GM12878 (cell line): ENCODE measurements around the gene PALLD. TPM values are rescaled to one million over a fixed set of nuclear protein-coding genes. Genes with fewer than 3 reads are reported as not detected.

Experiments
- ATAC-seq: fragments of 200-7000 bp; cut with Tn5 transposase; 3 replicates; pipeline ENCODE4 v1.9.1; 2020; ENCODE audit warnings: mild to moderate bottlenecking, moderate library complexity
- BruUV-seq: library from RNA; stranded (reverse); fragments of 400-500 nt; replicated peaks from 2 replicates; lab custom pipeline; 2021; lab: Mats Ljungman, UMichigan
- CTCF ChIA-PET: fragments of 300-600 bp; sonication (Branson Sonifier 250); formaldehyde crosslinking; extraction: SDS; loops from one replicate; lab custom pipeline; 2021; ENCODE audit warnings: inconsistent platforms; lab: Yijun Ruan, JAX
- POLR2A ChIA-PET: fragments of 350-600 bp; formaldehyde crosslinking; extraction: SDS; loops from one replicate; lab custom pipeline; 2021; ENCODE audit warnings: inconsistent platforms; lab: Charles Lee
- RAD21 ChIA-PET: fragments of 300-600 bp; sonication (Branson Sonifier 250); formaldehyde crosslinking; loops from one replicate; lab custom pipeline; 2023; ENCODE audit warnings: antibody characterized with exemption; ENCODE audit not compliant: unreplicated experiment; lab: Charles Lee
- SMC1A ChIA-PET: fragments of 300-600 bp; sonication (Branson Sonifier 250); formaldehyde crosslinking; loops from one replicate; lab custom pipeline; 2023; ENCODE audit not compliant: unreplicated experiment, uncharacterized antibody; lab: Charles Lee
- DNase-seq: peaks from one replicate; pipeline ENCODE4 v3.0.0-alpha.2; 2011; ENCODE audit warnings: low read depth, low spot score
- FAIRE-seq: peaks from 3 replicates; lab custom pipeline; 2011; peaks lifted over from hg19 to GRCh38; lab: Jason Lieb, UNC
- H2AFZ ChIP-seq: 2 replicates; pipeline ENCODE4 v1.6.0; 2011; ENCODE audit warnings: low read depth, low read length, control low read depth; ENCODE audit not compliant: control insufficient read depth
- H3K27ac ChIP-seq: 2 replicates; pipeline ENCODE4 v1.5.1; 2011; ENCODE audit warnings: control low read depth; ENCODE audit not compliant: control insufficient read depth, insufficient read depth
- H3K27me3 ChIP-seq, 2 experiments: replicated peaks in 1 of 2; 2 replicates each; pipeline versions ENCODE4 v1.6.0 to v1.6.1; 2011; ENCODE audit warnings: low read length in 1 of 2; ENCODE audit not compliant: control insufficient read depth in 2 of 2, insufficient read depth in 2 of 2
- H3K36me3 ChIP-seq, 2 experiments: 2 replicates each; pipeline ENCODE4 v1.5.1; 2011; ENCODE audit warnings: low read length in 1 of 2; ENCODE audit not compliant: control insufficient read depth in 2 of 2, insufficient read depth in 2 of 2
- H3K4me1 ChIP-seq: 2 replicates; pipeline ENCODE4 v1.6.1; 2011; ENCODE audit warnings: mild to moderate bottlenecking, low read length, moderate library complexity, mixed read lengths; ENCODE audit not compliant: control insufficient read depth, insufficient read depth
- H3K4me2 ChIP-seq: 2 replicates; pipeline ENCODE4 v1.6.0; 2011; ENCODE audit warnings: control low read depth; ENCODE audit not compliant: control insufficient read depth, insufficient read depth
- H3K4me3 ChIP-seq: fragments of 200-600 bp; sonication (generic); 2 replicates; pipeline ENCODE4 v1.5.1; 2016
- H3K79me2 ChIP-seq: 2 replicates; pipeline ENCODE4 v1.6.0; 2011; ENCODE audit warnings: low read length; ENCODE audit not compliant: control insufficient read depth, insufficient read depth
- H3K9ac ChIP-seq: 2 replicates; pipeline ENCODE4 v1.8.0; 2011; ENCODE audit warnings: low read length, control low read depth, mixed read lengths; ENCODE audit not compliant: control insufficient read depth, insufficient read depth
- H3K9me3 ChIP-seq: replicated peaks from 3 replicates; pipeline ENCODE4 v1.5.1; 2011; ENCODE audit warnings: mild to moderate bottlenecking, low read length; ENCODE audit not compliant: control insufficient read depth, insufficient read depth
- H4K20me1 ChIP-seq: 2 replicates; pipeline ENCODE4 v1.6.0; 2011; ENCODE audit not compliant: control insufficient read depth, insufficient read depth
- BCL3 ChIP-seq: IDR thresholded peaks from 2 replicates; pipeline ENCODE4 v1.6.1; 2011; ENCODE audit warnings: borderline replicate concordance, low read depth, mild to moderate bottlenecking, moderate library complexity, low read length; ENCODE audit not compliant: insufficient read depth, poor library complexity, severe bottlenecking
- E4F1 ChIP-seq: fragments of 450-650 bp; IDR thresholded peaks from 2 replicates; pipeline ENCODE4 v1.6.1; 2018; ENCODE audit warnings: borderline replicate concordance, mild to moderate bottlenecking; ENCODE audit not compliant: partially characterized antibody
- EP300 ChIP-seq, 2 experiments: fragments of 150-350 bp in 1 of 2; IDR thresholded peaks; 2 replicates each; pipeline ENCODE4 v1.6.1; 2011 to 2012; ENCODE audit warnings: low read depth in 2 of 2, low read length in 2 of 2, borderline replicate concordance in 1 of 2, improper control_type of control experiment in 1 of 2, inconsistent platforms in 1 of 2; ENCODE audit not compliant: control insufficient read depth in 1 of 2
- KAT2A ChIP-seq: conservative IDR thresholded peaks from 2 replicates; pipeline ENCODE4 v1.6.1; 2011; ENCODE audit warnings: low read depth, low read length; ENCODE audit not compliant: control insufficient read depth
- MLLT1 ChIP-seq: fragments of 450-650 bp; IDR thresholded peaks from 2 replicates; pipeline ENCODE4 v1.6.1; 2016; ENCODE audit warnings: mild to moderate bottlenecking
- NFXL1 ChIP-seq: fragments of 450-650 bp; IDR thresholded peaks from 2 replicates; pipeline ENCODE4 v1.6.1; 2017; ENCODE audit warnings: antibody characterized with exemption, mild to moderate bottlenecking, borderline replicate concordance
- NR2F1 ChIP-seq: fragments of 450-650 bp; conservative IDR thresholded peaks from 2 replicates; pipeline ENCODE4 v1.6.1; 2017; ENCODE audit warnings: mild to moderate bottlenecking
- POLR2AphosphoS5 ChIP-seq: IDR thresholded peaks from 2 replicates; pipeline ENCODE4 v1.6.1; 2011; ENCODE audit warnings: mild to moderate bottlenecking, low read length, inconsistent platforms
- RELB ChIP-seq: fragments of 450-650 bp; IDR thresholded peaks from 2 replicates; pipeline ENCODE4 v1.6.1; 2017; ENCODE audit warnings: low read depth, mild to moderate bottlenecking, moderate library complexity
- SP1 ChIP-seq: IDR thresholded peaks from one replicate; pipeline ENCODE4 v1.6.1; 2011; ENCODE audit warnings: low read depth, low read length
- TARDBP ChIP-seq: IDR thresholded peaks from 2 replicates; pipeline ENCODE4 v1.6.1; 2016; ENCODE audit warnings: borderline replicate concordance
- WRNIP1 ChIP-seq: IDR thresholded peaks from 2 replicates; pipeline ENCODE4 v1.6.1; 2011; ENCODE audit warnings: low read depth, low read length, improper control_type of control experiment, borderline replicate concordance
- WGBS: methylation state at CpG from one replicate; pipeline ENCODE4 v1.1.6; 2016; ENCODE audit warnings: low lambda C conversion rate; ENCODE audit not compliant: insufficient replicate concordance, insufficient coverage; ENCODE audit errors: missing lambda C conversion rate; 5-methylcytosine and 5-hydroxymethylcytosine counted together
- in situ Hi-C: fragments of 300-500 bp; cut with MboI; formaldehyde crosslinking; loops from 9 replicates; pipeline ENCODE4 v1.14.3; 2018; ENCODE audit warnings: mixed read lengths
- intact Hi-C: fragments of 100-400 bp; cut with micrococcal nuclease; formaldehyde crosslinking; loops from one replicate; pipeline ENCODE4 v1.14.2; 2022; ENCODE audit not compliant: unreplicated experiment
- polyA plus RNA-seq, 11 experiments: library from polyadenylated mRNA; depleted of rRNA in 4 of 11; unstranded in 6 of 11; stranded (reverse) in 5 of 11; fragments of >200 nt; fragmentation: Nextera tagmentation in 4 of 11; fragmentation: Illumina TruSeq in 1 of 11; extraction: Ambion mirVana in 4 of 11; extraction: Trizol in 1 of 11; gene quantifications; 1 replicate in 1 of 11; 2 replicates in 10 of 11; pipeline versions ENCODE4 v1.2.1 to v1.2.3, GENCODE V29; 2011 to 2016; ENCODE audit warnings: inconsistent platforms in 2 of 11, missing spikeins in 2 of 11, low read depth in 1 of 11
- total RNA-seq, 4 experiments: library from RNA; depleted of rRNA in 3 of 4; stranded (reverse); fragments of >200 nt in 3 of 4; fragmentation: Illumina TruSeq in 1 of 4; extraction: Trizol in 1 of 4; gene quantifications; 2 replicates each; pipeline versions ENCODE4 v1.2.1 to v1.2.3, GENCODE V29; 2013 to 2021

Gene PALLD
- total and polyA plus RNA-seq, 10 of the 15 experiments (the other 5 are each of a cell fraction or from before 2014, with no cell fraction given), result 1.0 to 7.7 (median 1.7) TPM

- Histone ChIP-seq H2AFZ (no peak overlapping the region), H3K27ac (no peak overlapping the region), H3K4me3 (no peak overlapping the region), H3K27me3 (no peaks in the 10 kb centered on the region; a peak in 1 of 4 replicates), H3K36me3 (no peaks in the 10 kb centered on the region), H3K9ac (no peak overlapping the region), H3K9me3 (no peaks in the 10 kb centered on the region), H3K4me2 (no peak overlapping the region), H3K79me2 (no peaks in the 10 kb centered on the region), H4K20me1 (no peaks in the 10 kb centered on the region), H3K4me1 (no peaks in the 10 kb centered on the region)
- FAIRE-seq (no peak), ATAC-seq (peak; percentile 44), DNase-seq (no peak)
- ChIA-PET SMC1A (no interaction called here), CTCF (no interaction called here), RAD21 (no interaction called here), POLR2A (no interaction called here)
- in situ Hi-C loops (no loop called here), intact Hi-C loops (no loop called here)
- TF ChIP-seq SP1, result no peak
- no peak for TF ChIP-seq POLR2AphosphoS5
- TF ChIP-seq MLLT1, result no peak
- no peak for TF ChIP-seq NFXL1
- TF ChIP-seq KAT2A, result no peak
- no peak for TF ChIP-seq BCL3
- TF ChIP-seq WRNIP1, result no peak
- TF ChIP-seq TARDBP, result no peak
- TF ChIP-seq NR2F1, result no peak
- no peak for TF ChIP-seq E4F1
- no peak for TF ChIP-seq EP300 (IDR thresholded peaks at IDR 0.05; ENCODE audit: borderline replicate concordance in 1 of 2, control insufficient read depth in 1 of 2, low read depth in 2 of 2, low read length in 2 of 2)
- TF ChIP-seq RELB, result no peak
- 21% methylated on average over 10 of the region's 10 CpGs for WGBS
- BruUV-seq, result no TSS peak
Measured at GRCh38 chr4:168759959-168760527, 263.2 kb downstream of the PALLD start.
